ENCODE data around the gene LIN28B. TPM values are rescaled to one million over a fixed set of nuclear protein-coding genes. Genes with fewer than 3 reads are reported as not detected.

The LIN28B gene
- total RNA-seq, 1 donor from 2014 or later: 35.2 TPM

GRCh38 chr6:105057160-105057559 lies 100.3 kb downstream of the LIN28B start:
- peaks cover 15% of the 10 kb centered on the region for H3K36me3 Mint-ChIP-seq (ENCODE audit: insufficient read depth)
- peaks cover 8% of the 10 kb centered on the region for H3K9me3 Mint-ChIP-seq (ENCODE audit: low read depth)
- no peak overlapping the region for H3K4me3 Mint-ChIP-seq (ENCODE audit: low read depth)
- TF ChIP-seq, protein P1, sequence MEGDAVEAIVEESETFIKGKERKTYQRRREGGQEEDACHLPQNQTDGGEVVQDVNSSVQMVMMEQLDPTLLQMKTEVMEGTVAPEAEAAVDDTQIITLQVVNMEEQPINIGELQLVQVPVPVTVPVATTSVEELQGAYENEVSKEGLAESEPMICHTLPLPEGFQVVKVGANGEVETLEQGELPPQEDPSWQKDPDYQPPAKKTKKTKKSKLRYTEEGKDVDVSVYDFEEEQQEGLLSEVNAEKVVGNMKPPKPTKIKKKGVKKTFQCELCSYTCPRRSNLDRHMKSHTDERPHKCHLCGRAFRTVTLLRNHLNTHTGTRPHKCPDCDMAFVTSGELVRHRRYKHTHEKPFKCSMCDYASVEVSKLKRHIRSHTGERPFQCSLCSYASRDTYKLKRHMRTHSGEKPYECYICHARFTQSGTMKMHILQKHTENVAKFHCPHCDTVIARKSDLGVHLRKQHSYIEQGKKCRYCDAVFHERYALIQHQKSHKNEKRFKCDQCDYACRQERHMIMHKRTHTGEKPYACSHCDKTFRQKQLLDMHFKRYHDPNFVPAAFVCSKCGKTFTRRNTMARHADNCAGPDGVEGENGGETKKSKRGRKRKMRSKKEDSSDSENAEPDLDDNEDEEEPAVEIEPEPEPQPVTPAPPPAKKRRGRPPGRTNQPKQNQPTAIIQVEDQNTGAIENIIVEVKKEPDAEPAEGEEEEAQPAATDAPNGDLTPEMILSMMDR (IDR thresholded peaks at IDR 0.05; ENCODE audit: unreplicated experiment): no peak
- no peak overlapping the region for H3K27ac Mint-ChIP-seq
- H3K27me3 Mint-ChIP-seq: no peaks in the 10 kb centered on the region
- H3K4me1 Mint-ChIP-seq (ENCODE audit: low read depth): no peaks in the 10 kb centered on the region
- DNase-seq (ENCODE audit: low spot score, unreplicated experiment): no peak

DNA sequence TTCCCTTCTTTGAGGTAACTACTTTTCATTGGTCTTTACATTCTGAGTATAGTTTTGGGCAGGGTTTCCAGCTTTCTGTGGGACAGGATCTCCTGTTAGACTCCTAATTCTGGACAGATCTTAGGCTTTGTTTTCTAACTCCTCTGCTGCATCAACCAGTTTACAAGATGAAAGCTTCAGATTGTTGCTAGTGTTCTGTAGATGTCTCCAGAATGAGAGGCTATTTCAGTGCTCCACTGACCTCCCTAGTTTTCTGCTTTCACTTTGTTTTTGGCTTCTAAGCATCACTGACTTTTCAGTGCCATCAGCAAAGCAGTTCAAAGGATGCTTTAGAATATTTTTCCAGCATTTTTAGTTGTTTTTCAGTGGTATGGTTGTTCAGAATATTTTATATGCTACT lies 101.4 kb downstream of the LIN28B start:
- no peak for DNase-seq (ENCODE audit: low spot score, unreplicated experiment)
- peaks cover 8% of the 10 kb centered on the region for H3K9me3 Mint-ChIP-seq (ENCODE audit: low read depth)

DNA sequence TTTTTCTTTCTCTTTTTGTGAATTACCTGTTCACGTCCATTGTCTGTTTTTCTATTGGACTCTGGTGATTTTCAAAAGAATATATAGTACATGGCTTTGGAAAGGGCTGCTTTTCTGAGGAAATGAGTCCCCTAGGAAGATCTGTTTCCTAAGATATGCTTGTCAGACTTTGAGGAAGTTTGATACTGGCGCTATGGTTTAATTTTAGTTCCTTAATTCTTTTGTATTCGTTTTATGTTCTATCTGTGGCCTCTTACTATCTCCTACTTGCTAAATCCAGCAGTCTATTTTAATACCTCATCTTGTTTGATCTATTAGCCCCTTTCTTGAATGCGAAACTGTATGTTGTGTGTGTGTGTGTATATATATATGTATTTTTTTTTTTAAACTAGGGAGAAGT lies 101.9 kb downstream of the LIN28B start:
- H3K4me1 Mint-ChIP-seq (ENCODE audit: low read depth): no peaks in the 10 kb centered on the region
- no peak for DNase-seq (ENCODE audit: low spot score, unreplicated experiment)
- no peak overlapping the region for H3K4me3 Mint-ChIP-seq (ENCODE audit: low read depth)
- no peak overlapping the region for H3K27ac Mint-ChIP-seq
- H3K27me3 Mint-ChIP-seq: no peaks in the 10 kb centered on the region
- TF ChIP-seq, protein P1 (IDR thresholded peaks at IDR 0.05; ENCODE audit: unreplicated experiment): no peak
- H3K9me3 Mint-ChIP-seq (ENCODE audit: low read depth): peaks cover 8% of the 10 kb centered on the region
- H3K36me3 Mint-ChIP-seq (ENCODE audit: insufficient read depth): peaks cover 17% of the 10 kb centered on the region

More for the DNA sequence above, 101.4 kb downstream of the LIN28B start:
- Mint-ChIP-seq H3K27me3 (no peaks in the 10 kb centered on the region), H3K4me1 (ENCODE audit: low read depth) (no peaks in the 10 kb centered on the region), H3K36me3 (ENCODE audit: insufficient read depth) (peaks cover 17% of the 10 kb centered on the region), H3K4me3 (ENCODE audit: low read depth) (no peak overlapping the region), H3K27ac (no peak overlapping the region)
- TF ChIP-seq, protein P1 (IDR thresholded peaks at IDR 0.05; ENCODE audit: unreplicated experiment): no peak

DNA sequence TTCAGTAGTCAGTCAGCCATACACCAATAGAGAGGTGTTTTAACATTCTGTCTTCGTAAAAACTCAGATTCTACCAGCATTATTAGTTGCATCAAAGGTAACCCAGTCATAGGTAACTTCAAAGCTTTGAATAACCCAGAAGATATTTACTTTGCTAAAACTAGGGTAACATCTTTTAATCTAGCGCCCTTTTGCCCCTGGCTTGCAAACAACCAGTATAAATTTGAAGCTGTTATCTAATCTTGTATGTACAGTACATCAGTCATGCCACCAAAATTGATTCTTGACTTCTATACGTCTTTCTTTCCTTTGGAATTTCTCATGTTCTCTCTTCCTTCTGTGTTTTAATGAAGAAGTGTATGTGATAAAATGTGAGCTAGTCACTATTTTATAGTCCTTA lies 109.3 kb downstream of the LIN28B start:
- H3K36me3 Mint-ChIP-seq (ENCODE audit: insufficient read depth): peaks cover 5% of the 10 kb centered on the region
- H3K27me3 Mint-ChIP-seq: no peaks in the 10 kb centered on the region

GRCh38 chr6:105066836-105067235 lies 109.9 kb downstream of the LIN28B start:
- H3K9me3 Mint-ChIP-seq (ENCODE audit: low read depth): no peaks in the 10 kb centered on the region
- H3K27me3 Mint-ChIP-seq: no peaks in the 10 kb centered on the region
- no peak for DNase-seq (ENCODE audit: low spot score, unreplicated experiment)
- H3K4me3 Mint-ChIP-seq (ENCODE audit: low read depth): no peak overlapping the region
- TF ChIP-seq, protein P1 (IDR thresholded peaks at IDR 0.05; ENCODE audit: unreplicated experiment): no peak
- no peak overlapping the region for H3K27ac Mint-ChIP-seq
- peaks cover 5% of the 10 kb centered on the region for H3K36me3 Mint-ChIP-seq (ENCODE audit: insufficient read depth)
- peaks cover 19% of the 10 kb centered on the region for H3K4me1 Mint-ChIP-seq (ENCODE audit: low read depth)

More for the DNA sequence above, 109.3 kb downstream of the LIN28B start:
- no peak overlapping the region for H3K27ac Mint-ChIP-seq
- no peak overlapping the region for H3K4me3 Mint-ChIP-seq (ENCODE audit: low read depth)
- peaks cover 19% of the 10 kb centered on the region for H3K4me1 Mint-ChIP-seq (ENCODE audit: low read depth)
- H3K9me3 Mint-ChIP-seq (ENCODE audit: low read depth): no peaks in the 10 kb centered on the region
- TF ChIP-seq, protein P1 (IDR thresholded peaks at IDR 0.05; ENCODE audit: unreplicated experiment): no peak
- DNase-seq (ENCODE audit: low spot score, unreplicated experiment): no peak

All from progenitor cell of endocrine pancreas (in vitro differentiated cells).